Adrenal gland (tissue), 12 donors: ENCODE measurements around the gene FOXS1. TPM values are rescaled to one million over a fixed set of nuclear protein-coding genes. Genes with fewer than 3 reads are reported as not detected.

Source experiments
- DNase-seq, 7 donors: peaks; one replicate each; pipeline ENCODE4 v3.0.0-alpha.2; 2019 to 2020
- H3K27ac ChIP-seq, 5 donors: fragments of 200-600 bp; sonication (generic) in 4 of 5; 1 replicate in 3 of 5; 2 replicates in 2 of 5; pipeline versions ENCODE4 v1.5.1 to v1.8.0; 2016 to 2020; ENCODE audit warnings: mild to moderate bottlenecking in 1 of 5
- H3K27me3 ChIP-seq: fragments of 200-600 bp; 2 replicates; pipeline ENCODE4 v1.8.0; 2021
- H3K36me3 ChIP-seq, 2 donors: fragments of 200-600 bp; replicated peaks in 1 of 2; 1 replicate in 1 of 2; 2 replicates in 1 of 2; pipeline versions ENCODE4 v1.5.1 to v1.8.0; 2018 to 2022
- H3K4me1 ChIP-seq, 2 donors: fragments of 200-600 bp; replicated peaks in 1 of 2; 1 replicate in 1 of 2; 2 replicates in 1 of 2; pipeline versions ENCODE4 v1.5.1 to v1.8.0; 2018 to 2021
- H3K4me3 ChIP-seq, 4 donors: fragments of 200-600 bp; sonication (generic) in 3 of 4; one replicate each; pipeline ENCODE4 v1.5.1; 2016 to 2018
- H3K9me3 ChIP-seq, 3 donors: fragments of 200-600 bp; sonication (generic) in 1 of 3; replicated peaks in 1 of 3; 1 replicate in 2 of 3; 2 replicates in 1 of 3; pipeline versions ENCODE4 v1.5.1 to v1.8.0; 2016 to 2021
- POLR2A ChIP-seq, 2 donors: fragments of 450-650 bp; IDR thresholded peaks; one replicate each; pipeline ENCODE4 v1.6.1; 2017; ENCODE audit warnings: antibody characterized with exemption in 2 of 2, mild to moderate bottlenecking in 2 of 2, moderate library complexity in 1 of 2
- WGBS, 4 donors: extraction: QIAGEN DNeasy Blood & Tissue Kit in 2 of 4; methylation state at CpG; one replicate each; pipeline versions ENCODE4 v1.1.5 to v1.1.7; 2013 to 2017; 5-methylcytosine and 5-hydroxymethylcytosine counted together
- intact Hi-C, 2 donors: fragments of 100-400 bp; cut with DNase I; formaldehyde crosslinking; loops; one replicate each; pipeline versions ENCODE4 v1.14.1 to v1.15.0; 2022 to 2023
- polyA plus RNA-seq, 3 donors: library from polyadenylated mRNA; stranded (reverse); fragments of 200-250 nt in 2 of 3; fragments of 350-450 nt in 1 of 3; fragmentation: Illumina TruSeq in 1 of 3; extraction: RNeasy Lipid Tissue Mini Kit (QIAGEN cat#74804) in 1 of 3; gene quantifications; one replicate each; pipeline ENCODE4 v1.2.3, GENCODE V29; 2013 to 2014
- total RNA-seq, 9 donors: library from RNA; depleted of rRNA in 4 of 9; stranded (reverse); fragments of >200 nt in 4 of 9; fragments of 120-200 nt in 1 of 9; fragmentation: NEBNext Ultra II Directional in 1 of 9; extraction: Animal tissue kit (Norgen Biotek cat#: 25700) in 1 of 9; gene quantifications; one replicate each; pipeline versions ENCODE4 v1.1.0 to v1.2.4, GENCODE V29; 2013 to 2023
- TF ChIP-seq, protein P1 (sequence below), 6 experiments: fragments of 450-650 bp in 4 of 6; fragments of 200-600 bp in 2 of 6; sonication (generic) in 1 of 6; IDR thresholded peaks; 1 replicate in 5 of 6; 2 replicates in 1 of 6; pipeline versions ENCODE4 v1.5.1 to v1.8.0; 2016 to 2021; ENCODE audit warnings: antibody characterized with exemption in 6 of 6, mild to moderate bottlenecking in 2 of 6, moderate library complexity in 1 of 6
- donor health status: healthy with polysubstance abuse.
- donor health status: Bipolar disorder and iron deficiency.
- donor health status: DM: yes; HTN: yes; CAD: no.
- donor health status: DM: no; HTN: no; CAD: no.
- donor health status: DM: no; HTN: no; CAD: no.
- donor health status: DM: yes; HTN: yes; CAD: no.

The FOXS1 gene
- total and polyA plus RNA-seq, 12 donors: 0.22 to 6.0 (median 2.0) TPM

- DNase-seq: no peak
- intact Hi-C loops: no loop called here
Measured at GRCh38 chr20:31813611-31814010, 31.8 kb downstream of the FOXS1 start.

GRCh38 chr20:31811796-31812728 lies 33.3 kb downstream of the FOXS1 start:
- Histone ChIP-seq H3K27ac (no peak overlapping the region), H3K4me3 (no peak overlapping the region), H3K36me3 (no peaks in the 10 kb centered on the region), H3K4me1 (peaks cover 0 to 3% of the 10 kb centered on the region in 2 donors), H3K27me3 (no peaks in the 10 kb centered on the region), H3K9me3 (no peaks in the 10 kb centered on the region)
- WGBS, 4 donors: 42 to 48% (median 45%) methylated on average over 11 to 15 of the region's 15 CpGs
- TF ChIP-seq, protein P1, sequence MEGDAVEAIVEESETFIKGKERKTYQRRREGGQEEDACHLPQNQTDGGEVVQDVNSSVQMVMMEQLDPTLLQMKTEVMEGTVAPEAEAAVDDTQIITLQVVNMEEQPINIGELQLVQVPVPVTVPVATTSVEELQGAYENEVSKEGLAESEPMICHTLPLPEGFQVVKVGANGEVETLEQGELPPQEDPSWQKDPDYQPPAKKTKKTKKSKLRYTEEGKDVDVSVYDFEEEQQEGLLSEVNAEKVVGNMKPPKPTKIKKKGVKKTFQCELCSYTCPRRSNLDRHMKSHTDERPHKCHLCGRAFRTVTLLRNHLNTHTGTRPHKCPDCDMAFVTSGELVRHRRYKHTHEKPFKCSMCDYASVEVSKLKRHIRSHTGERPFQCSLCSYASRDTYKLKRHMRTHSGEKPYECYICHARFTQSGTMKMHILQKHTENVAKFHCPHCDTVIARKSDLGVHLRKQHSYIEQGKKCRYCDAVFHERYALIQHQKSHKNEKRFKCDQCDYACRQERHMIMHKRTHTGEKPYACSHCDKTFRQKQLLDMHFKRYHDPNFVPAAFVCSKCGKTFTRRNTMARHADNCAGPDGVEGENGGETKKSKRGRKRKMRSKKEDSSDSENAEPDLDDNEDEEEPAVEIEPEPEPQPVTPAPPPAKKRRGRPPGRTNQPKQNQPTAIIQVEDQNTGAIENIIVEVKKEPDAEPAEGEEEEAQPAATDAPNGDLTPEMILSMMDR (IDR thresholded peaks at IDR 0.05): no peak
- no peak for TF ChIP-seq POLR2A (IDR thresholded peaks at IDR 0.05)
- peak in 1 of 7 donors; percentile 33 for DNase-seq
- intact Hi-C loops: no loop called here

More at GRCh38 chr20:31813611-31814010, 31.8 kb downstream of the FOXS1 start:
- no peaks in the 10 kb centered on the region for H3K36me3 ChIP-seq
- H3K4me1 ChIP-seq: peaks cover 0 to 3% of the 10 kb centered on the region in 2 donors
- H3K27me3 ChIP-seq: no peaks in the 10 kb centered on the region
- H3K4me3 ChIP-seq: no peak overlapping the region
- H3K9me3 ChIP-seq: no peaks in the 10 kb centered on the region
- no peak for TF ChIP-seq POLR2A (IDR thresholded peaks at IDR 0.05)
- TF ChIP-seq, protein P1 (IDR thresholded peaks at IDR 0.05): no peak
- H3K27ac ChIP-seq: no peak overlapping the region

GRCh38 chr20:31811198-31811597 lies 34.2 kb downstream of the FOXS1 start:
- no peak for TF ChIP-seq POLR2A (IDR thresholded peaks at IDR 0.05)
- TF ChIP-seq, protein P1 (IDR thresholded peaks at IDR 0.05): no peak
- no peak overlapping the region for H3K4me3 ChIP-seq
- no peaks in the 10 kb centered on the region for H3K36me3 ChIP-seq
- H3K9me3 ChIP-seq: no peaks in the 10 kb centered on the region
- WGBS, 4 donors: 91 to 97% (median 93%) methylated on average over 4 of the region's 4 CpGs
- intact Hi-C loops: no loop called here
- H3K27ac ChIP-seq: no peak overlapping the region
- no peaks in the 10 kb centered on the region for H3K27me3 ChIP-seq
- peak in 1 of 7 donors; percentile 15 for DNase-seq
- peaks cover 0 to 3% of the 10 kb centered on the region in 2 donors for H3K4me1 ChIP-seq

GRCh38 chr20:31809661-31810060 lies 35.7 kb downstream of the FOXS1 start:
- intact Hi-C loops: no loop called here
- no peak overlapping the region for H3K27ac ChIP-seq
- H3K36me3 ChIP-seq: no peaks in the 10 kb centered on the region
- DNase-seq: no peak
- WGBS, 4 donors: 66 to 81% (median 75%) methylated on average over 3 of the region's 3 CpGs
- no peak for TF ChIP-seq POLR2A (IDR thresholded peaks at IDR 0.05)
- TF ChIP-seq, protein P1 (IDR thresholded peaks at IDR 0.05): no peak
- peaks cover 0 to 3% of the 10 kb centered on the region in 2 donors for H3K4me1 ChIP-seq
- H3K4me3 ChIP-seq: no peak overlapping the region
- H3K27me3 ChIP-seq: no peaks in the 10 kb centered on the region
- no peaks in the 10 kb centered on the region for H3K9me3 ChIP-seq
